ENCODE measurements around the gene POLR2H. TPM values are rescaled to one million over a fixed set of nuclear protein-coding genes. Genes with fewer than 3 reads are reported as not detected.

Gene POLR2H
- total and polyA plus RNA-seq, 2 of the 4 experiments (the other 2 are of a cell fraction), result 47.7 to 130 TPM

DNA sequence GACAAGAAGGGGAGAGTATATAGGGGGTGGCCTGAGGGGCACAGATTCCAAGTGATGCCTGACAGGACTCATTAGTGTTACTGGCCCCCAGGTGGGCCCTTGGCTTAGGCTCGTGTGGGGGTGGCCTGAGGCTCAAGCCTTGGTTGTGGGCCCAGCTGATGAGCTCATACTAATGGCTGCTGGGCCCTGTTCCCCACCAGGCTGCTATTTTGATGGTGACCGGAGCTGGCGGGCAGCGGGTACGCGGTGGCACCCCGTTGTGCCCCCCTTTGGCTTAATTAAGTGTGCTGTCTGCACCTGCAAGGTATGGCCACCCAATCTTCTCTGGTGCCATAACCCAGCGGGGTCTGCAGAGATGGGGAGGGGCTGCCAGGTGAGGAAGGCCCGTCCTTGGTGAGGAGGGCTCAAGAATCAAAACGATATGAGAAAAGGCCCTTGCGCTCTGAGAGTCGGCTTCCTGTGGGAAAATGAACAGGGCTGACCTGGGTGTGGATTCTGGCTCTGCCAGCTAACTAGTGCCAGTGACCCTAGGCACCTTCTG lies 25.7 kb downstream of the POLR2H start:
- no peak overlapping the region for H3K56ac ChIP-seq (ENCODE audit: extremely low read depth, insufficient read depth, low read length)
- H3K27me3 ChIP-seq (ENCODE audit: control insufficient read depth, insufficient read depth, low read length), result peaks cover 75% of the 10 kb centered on the region
- H4K5ac ChIP-seq (ENCODE audit: low read depth, low read length), result no peak overlapping the region
- H3K4me2 ChIP-seq (ENCODE audit: low read depth, low read length), result no peak overlapping the region
- no peak overlapping the region for H2BK20ac ChIP-seq (ENCODE audit: low read depth, low read length)
- no peaks in the 10 kb centered on the region for H3K79me1 ChIP-seq (ENCODE audit: low read depth in 1 of 2, low read length in 2 of 2)
- H2BK120ac ChIP-seq (ENCODE audit: low read depth, low read length), result no peak overlapping the region
- no peak overlapping the region for H2BK15ac ChIP-seq (ENCODE audit: low read depth, low read length)
- dilution Hi-C loops (cut with HindIII; ENCODE audit: low sequenced_read_pairs, unreplicated experiment) (no loop called here), intact Hi-C loops (cut with micrococcal nuclease) (no loop called here), in situ Hi-C loops (cut with MboI; ENCODE audit: low sequenced_read_pairs) (no loop called here)
- WGBS, 2 experiments (ENCODE audit: extremely low coverage in 2 of 2, insufficient read length in 1 of 2), result 63% methylated on average over 1 of the region's 12 CpGs; no CpG with 5 or more reads in 1 of the 2 experiments
- ChIA-PET POLR2A (ENCODE audit: unreplicated experiment) (no interaction called here), CTCF (interaction anchor here (0.7 kb wide), 1 partner anchor 16 kb away, joined by 4 read pairs; no protein-coding TSS in a partner anchor)
- H3K4ac ChIP-seq (ENCODE audit: low read depth, low read length), result no peak overlapping the region
- no peak overlapping the region for H2AK9ac ChIP-seq (replicated peaks; ENCODE audit: low read depth, low read length, poor library complexity)
- no peak overlapping the region for H4K8ac ChIP-seq (ENCODE audit: low read depth in 2 of 2, low read length in 2 of 2)
- H3K9me1 ChIP-seq (ENCODE audit: insufficient read depth, low read length), result no peaks in the 10 kb centered on the region
- H2AFZ ChIP-seq (replicated peaks; ENCODE audit: low read length, poor library complexity), result no peak overlapping the region
- H3K9me3 ChIP-seq (ENCODE audit: control insufficient read depth, insufficient read depth, low read length), result no peaks in the 10 kb centered on the region
- no peak overlapping the region for H2BK5ac ChIP-seq (ENCODE audit: low read depth, low read length, poor library complexity, severe bottlenecking)
- no TSS peak for BruUV-seq (replicated peaks)
- H4K20me1 ChIP-seq (ENCODE audit: insufficient read depth, low read length), result no peaks in the 10 kb centered on the region
- no peaks in the 10 kb centered on the region for H3K36me3 ChIP-seq (ENCODE audit: control insufficient read depth, insufficient read depth, low read length)
- H4K91ac ChIP-seq (ENCODE audit: insufficient read depth, low read depth, low read length), result no peak overlapping the region
- H2AK5ac ChIP-seq (ENCODE audit: low read depth, low read length), result no peak overlapping the region
- DNase-seq, result no peak
- H3K18ac ChIP-seq (ENCODE audit: low read depth, low read length), result no peak overlapping the region
- no peak for ATAC-seq (ENCODE audit: low read depth)
- H3K14ac ChIP-seq (replicated peaks; ENCODE audit: low read depth, low read length), result no peak overlapping the region
- no peak overlapping the region for H3K27ac ChIP-seq (ENCODE audit: insufficient read depth, low read length)
- H3K4me1 ChIP-seq (ENCODE audit: control insufficient read depth, insufficient read depth, low read length), result no peaks in the 10 kb centered on the region
- no peak overlapping the region for H3K23ac ChIP-seq (ENCODE audit: low read depth, low read length)
- no peak overlapping the region for H3K4me3 ChIP-seq (ENCODE audit: insufficient read depth, low read depth, low read length)
- no peak overlapping the region for H3K9ac ChIP-seq (ENCODE audit: low read depth, low read length)
- TF ChIP-seq SMC3 (IDR thresholded peaks at IDR 0.05; ENCODE audit: low read depth, low read length), result no peak
- TF ChIP-seq MXI1 (IDR thresholded peaks at IDR 0.05; ENCODE audit: borderline replicate concordance, low read depth, low read length), result no peak
- no peak for TF ChIP-seq CEBPB (IDR thresholded peaks at IDR 0.05; ENCODE audit: low read depth, low read length)
- TF ChIP-seq FOS (IDR thresholded peaks at IDR 0.05; ENCODE audit: low read depth, low read length), result no peak
- no peak for TF ChIP-seq POLR2A (IDR thresholded peaks at IDR 0.05; ENCODE audit: low read depth, low read length)

Data from IMR-90 (cell line).